Keratinocyte (primary cell): ENCODE results near the gene HDAC5.

ENCODE experiments used
- CTCF ChIP-seq, 3 experiments: IDR thresholded peaks in 1 of 3; conservative IDR thresholded peaks in 1 of 3; optimal IDR thresholded peaks in 1 of 3; 2 replicates in 2 of 3; 3 replicates in 1 of 3; pipeline versions ENCODE3 to v1.5.1; 2011; ENCODE audit warnings: low read length in 3 of 3, mild to moderate bottlenecking in 3 of 3, moderate library complexity in 2 of 3, control low read depth in 1 of 3, inconsistent platforms in 1 of 3; ENCODE audit not compliant: insufficient read depth in 2 of 3; ENCODE audit errors: extremely low read depth in 1 of 3
- EZH2 ChIP-seq: IDR thresholded peaks from one replicate; pipeline ENCODE4 v1.6.1; 2012; ENCODE audit warnings: inconsistent platforms, mild to moderate bottlenecking, low read length, moderate library complexity

- TF ChIP-seq CTCF (optimal IDR thresholded peaks at IDR 0.05 in 1 of 3, IDR thresholded peaks at IDR 0.05 in 1 of 3, conservative IDR thresholded peaks at IDR 0.05 in 1 of 3; ENCODE audit: extremely low read depth in 1 of 3, insufficient read depth in 2 of 3, low read length in 3 of 3), result no peak
- no peak for TF ChIP-seq EZH2
Measured at GRCh38 chr17:44091200-44091997, 32.0 kb downstream of the HDAC5 start.
